ENCODE data around the gene IYD.

Gene IYD

DNA sequence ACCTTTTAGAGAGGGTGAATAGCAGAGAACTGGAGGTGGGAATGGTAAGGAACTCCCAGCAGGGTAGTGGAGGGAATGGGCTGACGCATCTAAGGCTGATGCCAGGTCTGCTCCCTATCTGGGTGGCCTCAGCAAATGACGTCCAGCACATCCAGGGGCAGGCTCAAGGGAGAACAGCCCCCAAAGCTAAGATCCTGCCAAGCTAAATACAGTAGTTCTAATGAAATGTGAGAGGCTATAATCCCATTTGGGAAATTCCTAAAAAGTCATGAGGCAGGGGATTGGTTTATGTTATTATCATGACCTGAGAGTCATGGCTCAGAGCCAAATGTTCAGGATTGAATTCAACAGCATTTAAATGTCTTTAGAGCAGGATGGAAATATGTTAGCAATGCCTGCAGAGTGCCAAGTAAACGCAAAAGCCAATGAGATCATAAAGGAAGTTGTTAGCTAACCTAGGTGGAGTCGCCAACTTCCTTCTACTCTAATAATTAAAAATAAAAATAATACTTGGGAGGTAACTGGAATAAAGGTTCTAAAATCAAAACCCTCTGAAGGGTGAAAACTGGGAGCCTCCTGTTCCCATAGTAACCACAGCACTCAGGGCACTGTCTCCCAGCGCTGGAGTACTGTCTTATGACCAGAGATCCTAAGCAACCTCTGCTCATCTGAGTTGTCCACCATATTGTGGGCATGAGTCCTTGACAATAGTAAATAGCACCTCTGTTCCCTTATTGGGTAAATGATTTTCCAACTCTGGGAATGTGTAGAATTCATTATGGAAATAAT lies 34.8 kb downstream of the IYD start (continued):
- peak; percentile 72 for TF ChIP-seq ZBTB8A (tag by site-specific recombination; IDR thresholded peaks at IDR 0.05)
- TF ChIP-seq ZNF394 (tag by site-specific recombination; IDR thresholded peaks at IDR 0.05; ENCODE audit: borderline replicate concordance), result peak; percentile 68; the same call in 1 of the 2 replicates
- peak; percentile 96 for TF ChIP-seq ZBTB17 (tag by site-specific recombination; IDR thresholded peaks at IDR 0.05)
- peak; percentile 70; the same call in 1 of the 2 replicates for TF ChIP-seq BCL11A (tag by site-specific recombination; IDR thresholded peaks at IDR 0.05; ENCODE audit: low read depth)
- TF ChIP-seq ZNF843 (tag by site-specific recombination; IDR thresholded peaks at IDR 0.05), result peak; percentile 97
- TF ChIP-seq GLIS2 (tag by site-specific recombination; IDR thresholded peaks at IDR 0.05), result peak; percentile 89
- TF ChIP-seq SP7 (tag by site-specific recombination; IDR thresholded peaks at IDR 0.05), result peak; percentile 96
- no peak for TF ChIP-seq ZFP3 (tag by site-specific recombination; IDR thresholded peaks at IDR 0.05; ENCODE audit: low read depth)
- TF ChIP-seq, protein P1, sequence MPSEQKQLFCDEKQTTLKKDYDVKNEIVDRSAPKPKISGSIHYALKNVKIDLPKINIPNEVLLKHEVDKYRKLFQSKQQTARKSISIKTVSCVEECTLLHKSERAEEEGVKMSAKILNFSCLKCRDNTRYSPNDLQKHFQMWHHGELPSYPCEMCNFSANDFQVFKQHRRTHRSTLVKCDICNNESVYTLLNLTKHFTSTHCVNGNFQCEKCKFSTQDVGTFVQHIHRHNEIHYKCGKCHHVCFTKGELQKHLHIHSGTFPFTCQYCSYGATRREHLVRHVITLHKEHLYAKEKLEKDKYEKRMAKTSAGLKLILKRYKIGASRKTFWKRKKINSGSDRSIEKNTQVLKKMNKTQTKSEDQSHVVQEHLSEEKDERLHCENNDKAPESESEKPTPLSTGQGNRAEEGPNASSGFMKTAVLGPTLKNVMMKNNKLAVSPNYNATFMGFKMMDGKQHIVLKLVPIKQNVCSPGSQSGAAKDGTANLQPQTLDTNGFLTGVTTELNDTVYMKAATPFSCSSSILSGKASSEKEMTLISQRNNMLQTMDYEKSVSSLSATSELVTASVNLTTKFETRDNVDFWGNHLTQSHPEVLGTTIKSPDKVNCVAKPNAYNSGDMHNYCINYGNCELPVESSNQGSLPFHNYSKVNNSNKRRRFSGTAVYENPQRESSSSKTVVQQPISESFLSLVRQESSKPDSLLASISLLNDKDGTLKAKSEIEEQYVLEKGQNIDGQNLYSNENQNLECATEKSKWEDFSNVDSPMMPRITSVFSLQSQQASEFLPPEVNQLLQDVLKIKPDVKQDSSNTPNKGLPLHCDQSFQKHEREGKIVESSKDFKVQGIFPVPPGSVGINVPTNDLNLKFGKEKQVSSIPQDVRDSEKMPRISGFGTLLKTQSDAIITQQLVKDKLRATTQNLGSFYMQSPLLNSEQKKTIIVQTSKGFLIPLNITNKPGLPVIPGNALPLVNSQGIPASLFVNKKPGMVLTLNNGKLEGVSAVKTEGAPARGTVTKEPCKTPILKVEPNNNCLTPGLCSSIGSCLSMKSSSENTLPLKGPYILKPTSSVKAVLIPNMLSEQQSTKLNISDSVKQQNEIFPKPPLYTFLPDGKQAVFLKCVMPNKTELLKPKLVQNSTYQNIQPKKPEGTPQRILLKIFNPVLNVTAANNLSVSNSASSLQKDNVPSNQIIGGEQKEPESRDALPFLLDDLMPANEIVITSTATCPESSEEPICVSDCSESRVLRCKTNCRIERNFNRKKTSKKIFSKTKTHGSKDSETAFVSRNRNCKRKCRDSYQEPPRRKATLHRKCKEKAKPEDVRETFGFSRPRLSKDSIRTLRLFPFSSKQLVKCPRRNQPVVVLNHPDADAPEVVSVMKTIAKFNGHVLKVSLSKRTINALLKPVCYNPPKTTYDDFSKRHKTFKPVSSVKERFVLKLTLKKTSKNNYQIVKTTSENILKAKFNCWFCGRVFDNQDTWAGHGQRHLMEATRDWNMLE (tag by site-specific recombination; conservative IDR thresholded peaks at IDR 0.05; ENCODE audit: low read depth), result peak; percentile 57; the same call in 1 of the 2 replicates
- TF ChIP-seq, protein P2, sequence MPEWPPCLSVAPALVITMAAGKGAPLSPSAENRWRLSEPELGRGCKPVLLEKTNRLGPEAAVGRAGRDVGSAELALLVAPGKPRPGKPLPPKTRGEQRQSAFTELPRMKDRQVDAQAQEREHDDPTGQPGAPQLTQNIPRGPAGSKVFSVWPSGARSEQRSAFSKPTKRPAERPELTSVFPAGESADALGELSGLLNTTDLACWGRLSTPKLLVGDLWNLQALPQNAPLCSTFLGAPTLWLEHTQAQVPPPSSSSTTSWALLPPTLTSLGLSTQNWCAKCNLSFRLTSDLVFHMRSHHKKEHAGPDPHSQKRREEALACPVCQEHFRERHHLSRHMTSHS (tag by site-specific recombination; IDR thresholded peaks at IDR 0.05), result no peak
- TF ChIP-seq, protein P3, sequence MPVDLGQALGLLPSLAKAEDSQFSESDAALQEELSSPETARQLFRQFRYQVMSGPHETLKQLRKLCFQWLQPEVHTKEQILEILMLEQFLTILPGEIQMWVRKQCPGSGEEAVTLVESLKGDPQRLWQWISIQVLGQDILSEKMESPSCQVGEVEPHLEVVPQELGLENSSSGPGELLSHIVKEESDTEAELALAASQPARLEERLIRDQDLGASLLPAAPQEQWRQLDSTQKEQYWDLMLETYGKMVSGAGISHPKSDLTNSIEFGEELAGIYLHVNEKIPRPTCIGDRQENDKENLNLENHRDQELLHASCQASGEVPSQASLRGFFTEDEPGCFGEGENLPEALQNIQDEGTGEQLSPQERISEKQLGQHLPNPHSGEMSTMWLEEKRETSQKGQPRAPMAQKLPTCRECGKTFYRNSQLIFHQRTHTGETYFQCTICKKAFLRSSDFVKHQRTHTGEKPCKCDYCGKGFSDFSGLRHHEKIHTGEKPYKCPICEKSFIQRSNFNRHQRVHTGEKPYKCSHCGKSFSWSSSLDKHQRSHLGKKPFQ (tag by site-specific recombination; IDR thresholded peaks at IDR 0.05), result peak; percentile 84
- TF ChIP-seq EGR2 (tag by site-specific recombination; IDR thresholded peaks at IDR 0.05; ENCODE audit: low read depth), result no peak
- peak; percentile 80; the same call in 1 of the 2 replicates for TF ChIP-seq ZNF558 (tag by site-specific recombination; IDR thresholded peaks at IDR 0.05)
- TF ChIP-seq ZNF610 (tag by site-specific recombination; IDR thresholded peaks at IDR 0.05; ENCODE audit: borderline replicate concordance), result peak; percentile 35; the same call in 1 of the 2 replicates
- peak; percentile 63 for TF ChIP-seq SCRT2 (tag by site-specific recombination; IDR thresholded peaks at IDR 0.05)
- peak; percentile 92 for TF ChIP-seq ZNF341 (tag by site-specific recombination; IDR thresholded peaks at IDR 0.05; ENCODE audit: low read depth)
- TF ChIP-seq, protein P4, sequence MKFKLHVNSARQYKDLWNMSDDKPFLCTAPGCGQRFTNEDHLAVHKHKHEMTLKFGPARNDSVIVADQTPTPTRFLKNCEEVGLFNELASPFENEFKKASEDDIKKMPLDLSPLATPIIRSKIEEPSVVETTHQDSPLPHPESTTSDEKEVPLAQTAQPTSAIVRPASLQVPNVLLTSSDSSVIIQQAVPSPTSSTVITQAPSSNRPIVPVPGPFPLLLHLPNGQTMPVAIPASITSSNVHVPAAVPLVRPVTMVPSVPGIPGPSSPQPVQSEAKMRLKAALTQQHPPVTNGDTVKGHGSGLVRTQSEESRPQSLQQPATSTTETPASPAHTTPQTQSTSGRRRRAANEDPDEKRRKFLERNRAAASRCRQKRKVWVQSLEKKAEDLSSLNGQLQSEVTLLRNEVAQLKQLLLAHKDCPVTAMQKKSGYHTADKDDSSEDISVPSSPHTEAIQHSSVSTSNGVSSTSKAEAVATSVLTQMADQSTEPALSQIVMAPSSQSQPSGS (tag by site-specific recombination; IDR thresholded peaks at IDR 0.05; ENCODE audit: low read depth), result peak; percentile 83
- TF ChIP-seq KLF1 (tag by site-specific recombination; IDR thresholded peaks at IDR 0.05), result 0 out of 2 replicates have a peak, but pooled peaks have one; percentile 20
- TF ChIP-seq ZNF324 (tag by site-specific recombination; IDR thresholded peaks at IDR 0.05), result peak; percentile 65; the same call in 1 of the 2 replicates
- peak; percentile 31; the same call in 1 of the 2 replicates for TF ChIP-seq ZBTB20 (tag by site-specific recombination; IDR thresholded peaks at IDR 0.05)
- TF ChIP-seq ZNF416 (tag by site-specific recombination; IDR thresholded peaks at IDR 0.05), result no peak
- no peak for TF ChIP-seq ZNF354C (tag by site-specific recombination; IDR thresholded peaks at IDR 0.05; ENCODE audit: borderline replicate concordance, low read depth)

Data from HEK293 (cell line).